ENCODE measurements around the gene PARVG.

- no peak for TF ChIP-seq EP300 (IDR thresholded peaks at IDR 0.05)
- TF ChIP-seq CTCF (IDR thresholded peaks at IDR 0.05) = no peak
These were observed 26.7 kb downstream of the PARVG start for GRCh38 chr22:44207173-44207980.
